Measurements from ENCODE around the gene ITGAL.
"Not testable (repeated sequence)": the region's sequence is repeated elsewhere in the genome, so short reads cannot be mapped to it uniquely, and the experiment has no call there.

The ITGAL gene

GRCh38 chr16:30472328-30472942, at the start of gene ITGAL:
Gene ITGAL, plus strand, starts transcription at chr16:30472742. Its CDS starts 96 bp downstream, at chr16:30472838.
- no peak for FAIRE-seq

DNA sequence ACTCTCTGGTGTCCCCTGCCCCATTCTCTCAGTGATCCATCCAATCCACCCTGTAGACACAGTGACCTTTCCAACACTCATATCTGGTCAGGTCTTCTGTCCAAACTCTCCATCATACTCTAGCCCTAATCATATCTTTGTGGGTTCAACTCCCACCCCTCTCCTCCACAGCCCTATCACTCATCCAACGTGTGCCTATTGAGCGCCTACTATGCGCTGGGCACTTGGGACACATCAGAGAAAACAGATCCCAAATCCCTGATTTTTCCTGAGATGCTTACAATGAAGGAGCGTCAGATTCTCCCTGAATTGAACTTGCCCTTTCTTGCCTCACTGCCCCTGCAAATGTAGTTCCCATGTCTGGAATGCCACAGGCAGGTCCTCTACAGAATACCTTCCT, 44.5 kb upstream of the ITGAL start:
- FAIRE-seq, result no peak

GRCh38 chr16:30429418-30429677, 43.2 kb upstream of the ITGAL start:
- no peak for FAIRE-seq

DNA sequence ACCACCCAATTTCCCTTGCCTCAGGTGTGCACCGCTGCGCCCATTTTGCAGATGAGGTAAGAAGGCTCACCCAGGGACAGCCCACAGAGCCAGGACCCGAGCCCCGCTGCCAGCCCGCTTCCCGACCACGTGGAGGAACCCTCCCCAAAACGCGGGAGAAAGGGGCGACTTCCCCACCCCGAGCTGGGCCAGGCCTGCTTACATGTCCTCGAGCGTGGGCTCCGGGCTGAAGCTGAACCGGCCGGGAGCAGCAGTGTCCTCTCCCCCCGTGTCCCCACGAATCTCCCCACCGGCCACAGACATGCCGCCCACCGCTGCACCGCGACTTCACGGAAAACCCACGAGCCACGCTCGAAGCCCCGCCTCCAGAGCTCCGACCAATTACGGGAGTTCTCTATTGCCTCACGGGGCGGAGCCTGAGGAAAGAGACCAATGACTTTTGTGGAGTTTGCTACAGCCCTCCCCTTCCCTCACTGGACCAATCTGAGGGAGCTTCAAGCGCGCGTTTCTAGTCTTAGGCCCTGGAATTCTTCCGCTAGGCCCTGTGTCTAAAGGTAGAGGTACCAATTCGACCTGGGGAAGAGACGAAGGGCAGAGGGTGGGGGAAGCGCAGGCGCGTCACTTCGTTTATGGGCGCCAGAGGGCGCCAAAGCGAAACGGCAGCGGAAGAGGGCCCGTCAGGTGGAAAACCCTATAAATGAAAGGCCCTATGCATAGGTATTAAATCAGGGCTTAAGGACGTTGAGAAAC, 42.7 kb upstream of the ITGAL start, which contains the start of gene DCTPP1:
TSS of gene DCTPP1 (minus strand) at position 353 of the 750 bp plus-strand sequence. CDS start at position 303, 50 bp downstream.
- FAIRE-seq, result peak; percentile 73

- FAIRE-seq, result no peak
Observed at GRCh38 chr16:30430428-30430970, 42.0 kb upstream of the ITGAL start.

DNA sequence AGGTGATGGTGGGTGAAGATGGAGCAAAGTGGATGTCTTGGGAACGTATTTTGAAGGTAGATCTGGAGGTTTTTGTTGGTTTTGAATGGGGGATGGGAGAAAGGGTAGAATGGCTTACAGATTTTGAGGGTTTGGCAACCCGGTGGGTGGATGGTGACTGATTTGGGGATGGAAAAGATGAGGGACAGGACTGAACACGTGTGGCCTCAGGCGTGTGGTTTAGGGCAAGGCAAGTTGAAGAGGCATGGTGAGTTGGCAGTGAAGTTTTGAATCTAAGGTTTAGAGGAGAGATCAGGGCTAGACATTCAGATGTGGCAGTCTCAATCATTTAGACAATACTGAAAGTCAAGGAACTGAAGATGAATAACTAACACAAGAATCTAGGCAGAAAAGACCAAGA, 37.7 kb upstream of the ITGAL start:
- no peak for FAIRE-seq

- FAIRE-seq, result no peak
Observed at GRCh38 chr16:30437511-30438046, 35.0 kb upstream of the ITGAL start.

GRCh38 chr16:30438835-30439234, 33.7 kb upstream of the ITGAL start:
- no peak for FAIRE-seq

- no peak for FAIRE-seq
Observed at GRCh38 chr16:30439720-30440348, 32.7 kb upstream of the ITGAL start.

GRCh38 chr16:30443631-30444030, 28.9 kb upstream of the ITGAL start:
- FAIRE-seq, result no peak

- no peak for FAIRE-seq
Observed at GRCh38 chr16:30444231-30445148, 28.1 kb upstream of the ITGAL start.

DNA sequence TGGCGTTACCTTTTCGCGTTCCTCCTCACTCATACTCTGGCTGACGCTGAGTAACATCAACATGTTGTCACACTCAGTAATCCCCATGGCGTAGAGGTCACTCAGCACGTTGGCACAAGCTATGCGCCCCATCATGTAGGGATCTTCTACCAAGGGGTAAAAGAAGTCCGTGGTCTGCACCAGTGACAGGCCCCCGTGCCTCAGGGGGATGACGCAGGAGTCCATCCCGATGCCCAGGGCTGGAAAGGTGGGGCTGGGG, 27.5 kb upstream of the ITGAL start:
- no peak for FAIRE-seq

- peak; percentile 66 for FAIRE-seq
Observed at GRCh38 chr16:30445408-30446202, 26.9 kb upstream of the ITGAL start, which contains the start of gene SEPHS2. Gene SEPHS2, minus strand, starts transcription at chr16:30445874. Its CDS starts 147 bp downstream, at chr16:30445727.

DNA sequence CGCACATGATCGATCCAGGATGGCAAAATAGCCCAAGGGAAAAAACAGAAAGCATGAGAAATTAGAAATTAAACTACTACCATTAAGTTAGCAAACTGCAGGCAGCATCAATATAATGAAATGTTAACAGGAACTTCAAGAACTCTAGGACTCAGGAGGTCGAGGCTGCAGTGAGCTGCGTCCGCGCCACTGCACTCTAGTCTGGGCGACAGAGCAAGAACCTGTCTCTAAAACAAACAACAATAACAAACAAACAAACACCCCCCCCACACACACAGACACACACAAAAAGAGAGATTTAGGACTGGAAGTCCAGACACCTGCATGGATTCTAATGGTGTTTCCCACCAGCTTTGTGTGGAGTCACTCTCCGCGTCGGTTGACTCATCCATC, 26.3 kb upstream of the ITGAL start:
- no peak for FAIRE-seq

DNA sequence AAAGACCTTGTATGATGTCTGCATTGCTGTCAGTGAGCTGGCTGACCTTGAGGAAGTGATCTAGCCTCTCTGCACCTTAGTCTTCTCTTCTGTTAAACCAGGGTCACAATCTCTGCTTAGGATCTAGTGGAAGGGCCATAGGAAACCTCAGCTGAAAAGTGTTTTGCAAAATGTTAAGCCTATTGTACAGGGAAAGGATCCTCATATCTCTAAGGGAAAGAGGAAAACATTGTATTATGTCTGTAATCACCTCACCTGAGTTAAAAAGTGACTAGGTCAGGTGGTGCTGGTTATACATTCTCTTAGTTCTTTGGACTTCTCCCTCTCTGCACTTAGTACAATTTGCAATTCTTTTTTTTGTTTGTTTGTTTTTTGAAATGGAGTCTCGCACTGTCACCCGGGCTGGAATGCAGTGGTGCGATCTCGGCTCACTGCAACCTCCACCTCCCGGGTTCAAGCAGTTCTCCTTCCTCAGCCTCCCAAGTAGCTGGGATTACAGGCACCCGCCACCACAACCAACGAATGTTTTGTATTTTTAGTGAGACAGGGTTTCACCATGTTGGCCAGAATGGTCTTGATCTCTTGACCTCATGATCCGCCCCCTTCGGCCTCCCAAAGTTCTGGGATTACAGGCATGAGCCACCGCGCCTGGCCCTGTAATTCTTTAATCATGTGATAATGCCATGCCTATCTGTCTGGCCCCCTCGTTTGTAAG, 24.9 kb upstream of the ITGAL start:
- FAIRE-seq, result no peak

DNA sequence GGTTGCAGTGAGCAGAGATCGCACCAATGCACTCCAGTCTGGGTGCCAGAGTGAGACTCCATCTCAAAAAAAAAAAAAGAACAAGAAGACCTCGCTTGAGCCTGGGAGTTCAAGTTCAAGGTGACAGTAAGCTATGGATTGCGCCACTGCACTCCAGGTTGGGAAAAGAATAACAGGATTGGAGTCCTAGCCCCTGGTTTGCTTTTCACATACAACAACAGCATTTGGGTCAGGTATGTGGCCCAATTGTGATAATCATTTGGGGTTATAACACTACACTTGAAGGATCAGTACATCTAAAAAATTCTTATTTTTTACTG, 23.5 kb upstream of the ITGAL start:
- no peak for FAIRE-seq

DNA sequence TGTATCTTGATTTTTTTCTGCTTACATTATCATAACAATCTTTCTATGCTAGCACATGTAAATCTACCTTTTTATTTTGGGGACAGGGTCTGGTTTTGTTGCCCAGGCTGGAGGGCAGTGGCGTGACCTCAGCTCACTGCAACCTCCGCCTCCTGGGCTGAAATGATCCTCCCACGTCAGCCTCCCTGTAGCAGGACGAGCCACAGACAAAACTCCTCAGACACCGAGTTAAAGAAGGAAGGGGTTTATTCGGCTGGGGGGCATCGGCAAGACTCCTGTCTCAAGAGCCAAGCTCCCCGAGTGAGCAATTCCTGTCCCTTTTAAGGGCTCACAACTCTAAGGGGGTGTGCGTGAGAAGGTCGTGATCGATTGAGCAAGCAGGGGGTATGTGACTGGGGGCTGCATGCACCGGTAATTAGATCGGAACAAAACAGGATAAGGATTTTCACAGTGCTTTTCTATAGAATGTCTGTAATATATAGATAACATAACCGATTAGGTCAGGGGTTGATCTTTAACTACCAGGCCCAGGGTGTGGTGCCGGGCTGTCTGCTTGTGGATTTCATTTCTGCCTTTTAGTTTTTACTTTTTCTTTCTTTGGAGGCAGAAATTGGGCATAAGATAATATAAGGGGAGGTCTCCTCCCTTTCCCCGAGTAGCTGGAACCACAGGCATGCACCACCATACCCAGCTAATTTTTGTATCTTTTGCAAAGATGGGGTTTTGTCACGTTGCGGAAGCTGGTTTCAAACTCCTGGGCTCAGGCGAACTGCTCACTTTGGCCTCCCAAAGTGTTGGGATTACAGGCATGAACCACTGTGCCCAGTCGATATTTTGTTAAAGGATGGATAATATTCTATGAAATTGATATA, 19.6 kb upstream of the ITGAL start:
- FAIRE-seq, result not testable (repeated sequence)

DNA sequence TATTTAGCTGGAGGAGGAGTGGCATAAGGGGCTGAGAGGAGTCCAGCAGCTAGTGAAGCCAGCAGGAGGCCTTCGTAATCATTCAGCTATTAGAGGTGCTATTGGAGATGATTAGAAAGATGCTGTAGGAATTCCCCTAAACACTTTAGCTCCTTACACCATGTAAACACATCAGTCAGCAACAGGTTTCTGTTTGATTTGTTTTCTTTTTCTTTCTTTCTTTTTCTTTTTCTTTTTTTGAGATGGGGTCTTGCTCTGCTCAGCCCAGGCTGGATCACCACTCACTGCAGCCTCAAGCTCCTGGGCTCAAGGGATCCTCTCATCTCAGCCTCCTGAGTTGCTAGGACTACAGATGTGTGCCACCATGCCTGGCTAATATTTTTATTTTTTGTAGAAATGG, 16.2 kb upstream of the ITGAL start:
- FAIRE-seq, result no peak

- FAIRE-seq, result no peak
Observed at GRCh38 chr16:30457256-30457655, 15.3 kb upstream of the ITGAL start.
